Fibroblast of gingiva (primary cell): Measurements from ENCODE around the gene TWF1.
"Not testable (repeated sequence)": the region's sequence is repeated elsewhere in the genome, so short reads cannot be mapped to it uniquely, and the experiment has no call there.

Experiments
- DNase-seq: peaks from one replicate; pipeline ENCODE4 v3.0.0-alpha.2; 2011; ENCODE audit warnings: low read depth

The TWF1 gene

DNA sequence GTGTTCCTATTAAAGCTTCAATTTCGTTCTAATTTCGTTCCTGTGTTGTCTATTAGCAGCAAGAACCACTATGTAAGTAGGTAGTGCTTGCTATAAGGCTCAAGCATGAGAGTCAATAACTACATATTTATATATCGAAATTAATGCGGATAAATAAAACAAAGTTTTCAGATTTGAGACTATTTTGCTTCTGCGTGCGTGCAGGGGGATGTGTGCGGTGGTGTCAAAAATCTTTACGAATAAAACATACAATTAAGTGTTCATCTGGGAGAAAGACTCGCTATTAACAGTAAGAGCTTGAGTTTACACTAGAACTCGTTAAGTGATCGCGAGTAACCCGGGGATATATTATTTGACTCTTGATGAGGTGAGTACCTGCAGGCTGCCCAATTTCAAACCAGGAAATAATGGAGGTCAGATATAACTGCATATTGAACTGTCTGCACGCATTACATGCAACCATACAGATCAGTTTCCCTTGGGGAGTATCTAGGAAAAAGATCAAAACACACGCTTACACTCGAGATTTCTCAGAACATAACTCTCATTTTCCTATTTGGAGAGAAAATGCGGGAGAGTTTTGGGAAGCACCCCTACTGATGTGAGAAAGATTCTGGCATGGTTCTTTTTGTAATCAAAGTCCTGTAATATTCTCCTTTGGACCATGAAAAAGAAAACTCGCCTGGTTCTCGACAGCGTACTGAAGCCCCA is 813 bp downstream of the TWF1 start:
- no peak for DNase-seq

DNA sequence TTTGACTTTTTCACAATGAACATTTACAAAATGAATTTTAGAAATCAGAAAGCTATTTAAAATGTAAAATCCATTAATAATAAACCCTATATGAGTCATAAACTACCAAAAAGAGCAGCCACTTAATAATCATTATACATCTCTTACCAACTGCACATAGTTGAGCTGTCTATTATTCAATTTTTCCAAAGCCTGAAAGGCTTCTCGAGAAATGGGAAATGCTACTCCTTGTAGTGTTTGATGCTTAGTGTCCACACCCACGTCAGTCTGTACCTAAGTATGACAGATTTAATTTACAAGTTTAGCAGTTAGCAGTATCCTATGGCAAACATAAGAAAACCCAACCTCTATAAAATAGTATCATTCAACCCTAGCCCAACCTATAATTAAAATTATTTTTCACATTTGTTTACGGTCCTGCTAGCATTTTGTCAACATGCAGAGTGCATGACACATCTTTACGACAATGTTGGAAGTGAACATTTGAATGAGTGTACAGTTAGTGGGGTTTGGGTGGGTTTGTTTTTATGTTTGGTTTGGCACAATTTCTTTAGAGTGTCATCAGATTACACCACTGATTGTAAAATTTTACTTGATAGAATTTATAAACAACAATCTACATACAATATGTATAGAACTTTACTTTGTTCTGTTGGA is 8.4 kb downstream of the TWF1 start:
- DNase-seq: no peak

DNA sequence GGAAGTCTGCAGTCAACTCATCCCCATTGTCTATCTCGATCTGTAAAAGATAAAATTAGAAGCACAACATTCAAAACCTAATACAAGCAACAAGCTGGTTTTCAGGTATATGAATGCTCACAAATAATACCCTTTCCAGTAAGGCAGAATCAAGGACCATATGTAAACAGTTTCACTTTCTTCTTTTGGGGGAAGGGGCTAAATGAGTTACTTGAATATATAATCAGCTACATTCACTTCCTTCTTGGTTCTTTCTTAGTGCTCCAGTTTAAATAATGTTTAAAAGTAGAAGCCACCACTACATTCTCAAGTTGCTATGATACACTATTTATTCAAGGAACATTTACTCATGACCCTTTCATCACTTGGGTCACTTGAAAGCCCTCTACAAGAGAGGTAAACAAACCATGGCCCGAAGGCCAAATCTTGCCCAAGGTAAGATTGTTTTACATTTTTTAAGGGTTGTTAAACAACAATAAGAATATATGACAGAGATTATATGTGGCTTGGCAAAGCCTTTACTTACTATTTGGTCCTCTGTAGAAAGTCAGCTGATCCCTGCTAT is 10.3 kb downstream of the TWF1 start:
- peak; percentile 65 for DNase-seq

DNA sequence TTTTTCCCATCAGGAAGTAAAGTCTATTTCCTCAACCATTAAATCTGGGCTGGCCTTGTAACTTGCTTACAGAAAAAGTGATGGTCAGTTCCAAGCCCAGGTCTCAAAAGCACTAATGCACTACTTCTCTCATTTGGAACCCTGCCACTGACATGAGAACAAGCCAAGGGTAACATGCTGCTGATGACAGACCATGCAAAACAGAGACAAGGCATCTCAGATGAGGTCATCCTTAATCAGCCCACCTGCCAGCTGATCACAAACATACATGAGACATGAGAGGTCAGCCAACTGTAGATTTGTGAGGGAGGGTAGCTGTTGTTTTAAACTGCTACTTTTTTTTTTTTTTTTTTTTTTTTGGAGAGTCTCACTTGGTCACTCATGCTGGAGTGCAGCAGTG is 16.2 kb downstream of the TWF1 start:
- peak; percentile 24 for DNase-seq

DNA sequence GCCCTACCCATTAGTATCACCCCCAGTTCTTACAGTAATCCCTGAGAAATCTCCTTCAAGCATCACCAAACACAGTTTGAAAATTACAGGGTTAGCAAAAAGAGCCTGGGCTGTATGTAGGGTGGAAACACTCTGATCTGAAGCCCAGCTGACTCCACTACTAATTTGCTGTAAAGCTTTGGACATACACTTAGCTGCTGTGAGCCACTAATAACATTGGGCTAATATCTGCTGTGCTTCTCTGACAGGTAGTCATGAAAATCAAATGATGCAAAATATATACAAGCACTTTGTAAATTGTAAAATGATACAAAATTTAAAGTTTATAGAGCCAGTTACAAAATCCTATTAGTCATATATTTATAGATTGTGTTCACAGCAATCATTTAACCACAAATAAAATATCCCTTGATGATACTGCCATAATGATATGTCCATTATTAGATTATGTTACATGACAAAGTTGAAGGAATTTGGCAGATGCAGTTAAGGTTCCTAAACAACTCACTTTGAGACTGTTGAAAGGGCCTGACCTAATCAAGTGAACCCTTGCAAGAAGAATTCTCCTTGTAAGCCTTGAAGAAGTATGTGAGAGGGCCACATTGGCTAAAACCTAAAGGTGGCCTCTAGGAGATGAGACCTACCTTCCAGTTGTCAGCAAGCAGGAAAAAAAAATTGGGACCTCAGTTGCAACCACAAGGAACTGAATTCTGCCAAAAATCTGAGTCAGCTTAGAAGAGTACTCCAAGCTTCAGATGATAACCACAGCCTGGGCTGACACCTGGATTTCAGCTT is 19.0 kb downstream of the TWF1 start:
- DNase-seq: peak; percentile 51

DNA sequence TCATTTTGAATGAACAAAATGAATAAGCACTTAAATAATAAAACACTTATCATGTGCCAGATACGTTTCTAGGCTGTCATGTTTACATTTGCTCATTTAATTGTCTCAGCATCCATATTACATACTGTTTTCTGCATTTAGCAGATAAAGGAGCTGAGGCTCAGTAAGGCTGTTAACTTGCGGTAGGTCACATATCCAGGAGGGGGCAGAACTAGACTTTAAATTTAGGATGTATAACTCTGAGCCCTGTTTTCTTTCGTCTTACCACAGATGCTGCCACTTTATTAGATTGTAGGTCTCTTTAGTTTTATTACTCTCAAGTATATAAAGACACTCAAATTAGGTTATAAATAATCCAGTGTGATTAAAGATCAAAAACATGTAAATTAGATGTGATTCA is 29.6 kb downstream of the TWF1 start:
- DNase-seq: peak; percentile 11

DNA sequence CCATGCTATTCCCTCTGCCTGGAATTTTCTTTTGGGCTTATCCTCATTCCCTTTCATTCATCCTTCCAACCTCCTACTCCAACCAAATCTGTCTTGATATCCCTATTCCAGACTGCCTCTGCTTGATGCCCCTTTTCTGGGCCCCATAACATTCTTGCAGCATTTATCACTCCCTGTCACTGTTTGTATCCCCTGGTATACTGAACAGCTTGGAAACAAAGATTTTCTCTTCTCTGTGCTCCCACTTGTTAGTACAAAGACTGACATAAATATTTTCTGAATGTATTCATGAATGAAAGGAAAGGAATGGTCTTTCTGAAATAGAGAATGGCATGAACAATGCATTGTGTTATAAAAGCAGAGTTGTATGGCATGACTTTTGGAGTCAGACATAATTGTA is 39.8 kb downstream of the TWF1 start:
- DNase-seq: no peak

DNA sequence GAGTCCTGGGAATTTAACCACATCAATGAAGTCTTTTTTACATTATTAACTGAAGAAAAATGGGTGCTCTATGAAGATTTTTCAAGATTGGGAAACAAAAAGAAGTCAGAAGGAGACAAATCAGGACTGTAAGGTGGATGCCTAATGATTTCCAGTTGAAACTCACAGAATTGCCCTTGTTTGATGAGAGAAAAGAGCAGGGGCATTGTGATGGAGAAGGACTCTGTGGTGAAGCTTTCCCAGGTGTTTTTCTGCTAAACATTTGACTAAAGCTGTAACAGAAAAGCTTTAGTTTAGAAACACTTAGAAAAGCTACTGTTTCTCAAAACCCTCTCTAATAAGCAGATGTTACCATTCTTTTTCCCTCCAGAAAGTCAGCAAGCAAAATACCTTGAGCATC is 41.6 kb downstream of the TWF1 start:
- no peak for DNase-seq

DNA sequence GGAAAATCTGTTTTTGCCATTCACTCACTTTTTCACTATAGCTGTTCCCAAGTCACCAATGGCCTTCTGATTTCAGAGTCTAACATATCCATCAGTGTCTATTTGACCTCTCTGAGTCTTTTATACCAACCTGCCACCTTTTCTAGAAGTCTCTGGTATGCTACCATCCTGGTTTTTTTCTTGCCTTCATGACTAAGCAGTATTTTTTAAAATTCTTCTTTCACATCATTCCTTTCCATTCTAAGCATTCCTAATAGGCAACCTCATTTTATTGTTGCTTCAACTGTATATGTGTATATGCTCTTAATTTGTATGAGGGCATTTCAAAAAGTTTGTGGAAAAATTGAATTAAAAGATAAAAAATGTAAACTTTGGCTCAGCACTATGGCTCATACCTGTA is 42.3 kb downstream of the TWF1 start:
- DNase-seq: no peak

DNA sequence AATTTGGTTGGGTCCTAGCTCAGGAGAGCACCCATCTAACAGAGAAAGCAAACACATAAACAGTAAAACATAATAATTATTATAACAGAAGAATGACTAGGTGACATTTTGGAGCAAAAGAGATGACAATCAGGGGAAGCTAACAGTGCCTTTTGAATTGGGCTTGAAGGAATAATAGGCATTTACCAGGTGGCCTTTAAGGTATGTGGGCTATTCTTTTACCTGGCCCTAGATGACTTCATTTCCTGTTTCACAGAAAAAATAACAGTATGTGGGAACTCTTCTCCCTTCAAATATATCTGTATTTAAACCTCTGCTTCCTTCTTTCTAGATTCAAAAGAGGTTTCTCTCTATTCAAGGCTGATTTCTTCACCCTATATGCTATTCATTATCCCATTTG is 43.5 kb downstream of the TWF1 start:
- no peak for DNase-seq

DNA sequence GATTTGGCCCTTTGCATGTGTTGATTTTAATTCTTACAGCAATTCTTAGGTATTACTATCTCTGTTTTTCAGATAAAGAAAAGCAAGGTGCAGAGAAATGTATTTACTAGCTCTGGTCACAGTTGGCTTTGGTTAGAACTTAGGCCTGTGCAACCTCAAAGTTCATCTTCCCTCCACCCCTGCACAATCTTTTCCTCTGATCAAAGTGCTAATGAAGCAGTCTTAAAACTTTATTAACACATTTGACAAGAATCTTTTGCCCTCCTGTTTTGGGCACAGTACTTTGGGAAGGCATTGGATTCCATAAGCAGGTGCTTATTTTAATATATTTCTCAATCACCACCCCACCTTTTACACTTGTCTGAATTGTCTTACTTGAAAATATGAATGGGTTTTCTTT is 44.6 kb downstream of the TWF1 start:
- no peak for DNase-seq

DNA sequence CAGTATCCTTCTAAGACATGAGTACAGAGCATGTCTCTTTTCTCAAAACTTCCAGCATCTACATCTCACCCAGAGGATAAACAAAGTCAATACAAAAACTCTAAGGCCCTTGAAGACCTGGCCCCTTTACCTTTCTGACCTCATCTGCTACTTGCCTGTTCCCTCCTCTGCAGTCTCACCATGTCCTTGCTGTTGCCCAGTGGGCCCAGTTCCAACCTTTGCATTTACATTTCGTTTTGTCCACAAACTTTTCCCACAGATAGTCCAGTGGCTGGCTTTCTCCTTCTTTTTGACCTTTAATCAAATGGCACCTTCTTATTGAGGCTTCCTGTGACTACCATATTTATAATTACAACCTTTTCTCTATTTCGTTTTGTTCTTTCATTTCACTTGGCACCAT is 45.7 kb downstream of the TWF1 start:
- DNase-seq: no peak

DNA sequence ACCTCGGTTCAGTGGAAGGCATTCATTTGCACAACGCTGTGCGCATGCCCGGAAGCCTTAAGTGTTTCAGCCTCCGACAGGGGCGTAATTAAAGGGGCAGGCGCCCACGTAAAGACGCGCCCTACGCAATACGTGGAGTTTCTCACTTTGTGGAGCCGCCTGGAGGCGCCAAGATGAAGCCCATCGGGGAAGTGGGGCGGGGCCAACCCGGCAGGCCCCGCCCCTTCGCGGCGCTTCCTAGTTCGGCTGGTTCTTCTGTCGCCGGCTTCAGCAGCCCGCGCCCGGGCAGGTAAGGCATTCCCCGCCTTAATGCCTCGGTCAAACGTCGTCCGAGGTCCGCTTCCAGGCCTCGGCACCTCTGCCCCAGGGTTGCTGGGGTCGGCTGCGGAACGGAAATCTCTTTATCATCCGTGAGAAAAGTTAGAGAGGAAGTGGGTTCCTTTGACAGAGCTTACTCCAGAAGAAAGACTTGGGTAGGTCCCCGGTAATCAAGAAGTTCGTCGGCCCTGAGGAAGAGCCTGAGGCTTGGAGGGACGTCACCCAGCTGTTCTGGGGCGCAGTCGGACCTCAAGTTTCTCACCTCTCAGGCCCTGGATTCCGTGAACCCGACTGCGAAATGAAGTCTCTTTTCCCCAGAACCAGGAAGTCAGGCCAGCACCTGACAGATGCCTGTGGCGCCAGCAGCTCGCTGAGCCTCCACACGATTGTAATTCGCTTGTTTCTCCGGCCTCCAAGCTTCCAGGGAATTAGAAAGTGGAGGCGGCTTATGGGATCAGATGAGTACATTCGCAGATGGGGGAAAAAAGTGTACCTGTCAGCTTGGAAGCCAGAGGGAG is 47.2 kb downstream of the TWF1 start, which contains the start of the genes IRAK4 and PUS7L:
Gene IRAK4, plus strand, starts transcription at position 224 of the 836 bp plus-strand sequence. CDS start 9,161 bp downstream, outside the sequence.
Gene PUS7L, minus strand, starts transcription at position 63 of the 836 bp plus-strand sequence. CDS start 3,545 bp downstream, outside the sequence.
- DNase-seq: peak; percentile 97

DNA sequence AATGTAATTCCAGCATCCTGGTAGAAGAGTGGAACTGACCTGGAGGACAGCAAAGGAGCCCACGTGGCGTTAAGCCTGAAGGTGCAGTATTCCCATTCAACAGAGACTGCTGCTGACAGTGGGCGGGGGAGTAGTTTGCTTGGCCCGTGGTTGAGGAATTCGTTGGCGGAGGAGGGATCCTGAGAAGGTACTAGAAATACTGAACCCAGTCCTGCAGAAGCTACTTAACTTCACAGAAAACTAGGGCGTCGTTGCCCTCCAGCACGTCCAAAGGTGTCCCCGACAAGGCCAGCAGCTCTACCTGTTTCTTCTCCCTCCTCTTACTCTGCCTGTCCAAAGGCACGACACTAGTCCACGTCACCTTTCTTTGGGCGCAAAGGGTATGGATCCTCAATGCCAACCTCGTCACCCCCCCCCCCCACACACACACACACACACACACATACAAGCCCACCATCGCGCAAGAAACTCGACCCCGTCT is 47.8 kb downstream of the TWF1 start:
- peak; percentile 14 for DNase-seq

DNA sequence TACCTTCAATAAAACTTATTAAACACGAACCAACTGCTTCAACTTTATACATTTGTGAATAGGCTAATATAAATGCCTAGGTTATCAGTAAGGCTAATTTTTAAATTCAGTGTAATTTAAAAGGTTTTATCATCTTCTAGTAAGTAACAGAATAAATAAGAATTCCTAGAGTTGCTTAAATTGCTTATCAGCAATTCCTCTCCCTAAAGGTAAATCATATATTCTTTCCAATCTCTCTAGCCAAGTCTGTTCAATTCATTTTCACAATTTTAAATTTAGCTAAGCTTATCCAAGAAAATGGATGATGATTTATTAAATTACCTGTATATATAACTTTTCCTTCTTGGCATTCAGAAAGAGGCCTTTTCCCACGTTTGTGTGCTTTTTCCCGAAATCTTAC is 52.1 kb downstream of the TWF1 start:
- no peak for DNase-seq

DNA sequence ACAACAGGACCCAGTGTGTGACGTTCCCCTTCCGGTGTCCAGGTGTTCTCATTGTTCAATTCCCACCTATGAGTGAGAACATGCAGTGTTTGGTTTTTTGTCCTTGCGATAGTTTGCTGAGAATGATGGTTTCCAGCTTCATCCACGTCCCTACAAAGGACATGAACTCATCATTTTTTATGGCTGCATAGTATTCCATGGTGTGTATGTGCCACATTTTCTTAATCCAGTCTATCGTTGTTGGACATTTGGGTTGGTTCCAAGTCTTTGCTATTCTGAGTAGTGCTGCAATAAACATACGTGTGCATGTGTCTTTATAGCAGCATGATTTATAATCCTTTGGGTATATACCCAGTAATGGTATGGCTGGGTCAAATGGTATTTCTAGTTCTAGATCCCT is 54.8 kb downstream of the TWF1 start:
- DNase-seq: not testable (repeated sequence)

DNA sequence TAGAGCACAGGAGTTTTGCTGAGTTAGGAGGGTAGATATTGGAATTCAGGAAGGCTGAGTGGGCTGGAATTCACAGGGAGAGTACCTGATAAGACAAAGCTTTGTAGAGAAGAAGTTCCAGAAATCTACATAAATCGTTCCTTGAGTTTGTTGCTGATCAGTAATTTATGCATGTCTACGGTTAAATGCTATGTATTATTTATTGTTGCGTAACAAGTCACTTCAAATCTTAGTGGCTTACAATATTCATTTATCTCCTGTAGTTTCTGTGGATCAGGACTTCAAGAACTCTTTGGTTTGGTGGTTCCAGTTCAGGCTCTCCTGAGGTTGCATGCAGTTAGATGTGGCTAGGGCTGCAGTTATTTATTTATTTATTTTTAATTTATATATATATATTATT is 55.3 kb downstream of the TWF1 start:
- DNase-seq: no peak

DNA sequence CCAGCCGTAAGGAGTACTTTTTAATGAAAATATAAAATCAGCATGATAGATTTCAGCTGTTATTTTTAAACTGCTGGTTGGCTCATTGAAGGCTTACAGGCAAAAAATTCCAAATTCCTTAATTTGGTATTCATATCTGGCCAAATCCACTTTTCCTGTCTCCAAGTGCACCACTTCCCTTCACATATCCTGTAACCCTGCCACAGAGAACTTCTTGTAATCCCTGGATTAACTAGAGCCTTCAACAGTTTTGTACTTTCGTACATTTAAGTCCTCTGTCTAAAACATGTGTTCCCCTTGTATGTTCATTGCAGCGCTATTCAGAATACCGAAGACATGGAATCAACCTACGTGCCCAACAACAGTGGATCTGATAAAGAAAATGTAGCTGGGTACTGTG is 57.1 kb downstream of the TWF1 start:
- no peak for DNase-seq

DNA sequence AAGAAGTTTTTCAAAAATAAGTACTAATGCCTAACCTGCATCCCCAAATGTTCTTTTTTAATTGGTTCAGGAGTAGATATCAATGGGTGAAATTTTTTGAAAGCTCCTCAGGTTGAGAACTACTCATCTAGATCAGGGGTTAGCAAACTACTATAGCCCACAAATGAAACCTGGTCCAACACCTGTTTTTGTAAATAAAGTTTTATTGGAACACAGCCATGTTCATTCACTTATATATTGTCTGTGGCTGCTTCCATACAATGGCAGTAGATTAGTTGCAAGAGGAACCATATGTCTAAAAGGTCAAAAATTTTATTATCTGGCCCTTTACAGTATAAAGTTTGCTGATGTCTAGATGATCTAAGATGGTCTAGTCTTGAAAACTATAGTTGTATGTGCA is 61.3 kb downstream of the TWF1 start:
- DNase-seq: no peak
